ENCODE measurements around the gene LRP5. TPM values are rescaled to one million over a fixed set of nuclear protein-coding genes. Genes with fewer than 3 reads are reported as not detected.

The LRP5 gene
- total RNA-seq = 10 to 100 TPM; 10.2 to 10.7 TPM

GRCh38 chr11:68312117-68312779 is at the start of gene LRP5:
Gene LRP5, plus strand, starts transcription at chr11:68312591. Its CDS starts 124 bp downstream, at chr11:68312715.
- ChIA-PET POLR2A (no interaction called here), CTCF (interaction anchor here (2.4 kb wide), 1 partner anchor 15 kb away, joined by 8 read pairs; no protein-coding TSS in a partner anchor)

- ChIA-PET POLR2A (interaction anchor here (0.6 kb wide), 1 partner anchor 66 kb away, joined by 6 read pairs; no protein-coding TSS in a partner anchor), CTCF (no interaction called here)
Observed at GRCh38 chr11:68263444-68264035, 48.9 kb upstream of the LRP5 start.

- ChIA-PET POLR2A (interaction anchor here (0.6 kb wide), 1 partner anchor 65 kb away, joined by 6 read pairs; no protein-coding TSS in a partner anchor), CTCF (no interaction called here)
Observed at GRCh38 chr11:68264244-68264643, 48.1 kb upstream of the LRP5 start.

GRCh38 chr11:68264741-68265540 is 47.5 kb upstream of the LRP5 start:
- CTCF ChIA-PET = no interaction called here
- POLR2A ChIA-PET = no interaction called here

- CTCF ChIA-PET = interaction anchor here (2.1 to 2.2 kb wide), 2 partner anchors 9 to 32 kb away, joined by 8 to 11 read pairs; no protein-coding TSS in a partner anchor
- POLR2A ChIA-PET = no interaction called here
Observed at GRCh38 chr11:68266121-68266891, 46.1 kb upstream of the LRP5 start.

- ChIA-PET POLR2A (no interaction called here), CTCF (interaction anchor here (2.1 to 2.2 kb wide), 2 partner anchors 10 to 31 kb away, joined by 8 to 11 read pairs; no protein-coding TSS in a partner anchor)
Observed at GRCh38 chr11:68266936-68267880, 45.2 kb upstream of the LRP5 start.

GRCh38 chr11:68267881-68268240 is 44.5 kb upstream of the LRP5 start:
- ChIA-PET POLR2A (no interaction called here), CTCF (interaction anchor here (2.1 to 2.2 kb wide), 2 partner anchors 11 to 30 kb away, joined by 8 to 11 read pairs; no protein-coding TSS in a partner anchor)

- ChIA-PET CTCF (interaction anchor here (1.7 to 2.9 kb wide), 2 partner anchors 9 to 28 kb away, joined by 3 to 23 read pairs; no protein-coding TSS in a partner anchor), POLR2A (no interaction called here)
Observed at GRCh38 chr11:68269414-68270081, 42.8 kb upstream of the LRP5 start.

- ChIA-PET CTCF (interaction anchor here (0.8 to 3.0 kb wide), 6 partner anchors 10 to 62 kb away, joined by 3 to 23 read pairs (median 4); no protein-coding TSS in a partner anchor), POLR2A (interaction anchor here (0.9 to 2.3 kb wide), 2 partner anchors 28 to 161 kb away, joined by 3 to 13 read pairs; no protein-coding TSS in a partner anchor)
Observed at GRCh38 chr11:68270196-68271022, 42.0 kb upstream of the LRP5 start.

- POLR2A ChIA-PET = interaction anchor here (0.7 to 2.3 kb wide), 5 partner anchors 11 to 160 kb away, joined by 3 to 13 read pairs (median 4); no protein-coding TSS in a partner anchor
Observed at GRCh38 chr11:68271023-68271780, 41.2 kb upstream of the LRP5 start.

GRCh38 chr11:68271781-68272608 is 40.4 kb upstream of the LRP5 start, which contains the start of gene C11orf24:
Gene C11orf24, minus strand, starts transcription at chr11:68271973. Its CDS starts 8,206 bp downstream, at chr11:68263767.
- POLR2A ChIA-PET = interaction anchor here (0.7 to 2.3 kb wide), 4 partner anchors 10 to 26 kb away, joined by 3 to 13 read pairs (median 4); no protein-coding TSS in a partner anchor
- CTCF ChIA-PET = interaction anchor here (0.6 to 3.0 kb wide), 6 partner anchors 11 to 872 kb away, joined by 3 to 23 read pairs (median 4); no protein-coding TSS in a partner anchor

More at GRCh38 chr11:68271023-68271780, 41.2 kb upstream of the LRP5 start:
- CTCF ChIA-PET = interaction anchor here (0.7 to 3.0 kb wide), 8 partner anchors 9 to 871 kb away, joined by 3 to 23 read pairs (median 4); no protein-coding TSS in a partner anchor

- ChIA-PET CTCF (interaction anchor here (0.7 to 3.0 kb wide), 2 partner anchors 16 to 170 kb away, joined by 5 to 10 read pairs; no protein-coding TSS in a partner anchor), POLR2A (interaction anchor here (2.3 kb wide), 1 partner anchor 25 kb away, joined by 13 read pairs; no protein-coding TSS in a partner anchor)
Observed at GRCh38 chr11:68273026-68273738, 39.2 kb upstream of the LRP5 start.

- ChIA-PET POLR2A (no interaction called here), CTCF (interaction anchor here (1.0 kb wide), 1 partner anchor 23 kb away, joined by 4 read pairs; no protein-coding TSS in a partner anchor)
Observed at GRCh38 chr11:68274306-68274705, 38.1 kb upstream of the LRP5 start.

Measured in activated CD8-positive, alpha-beta memory T cell treated with anti-CD3 and anti-CD28 coated beads for 36 hours (primary cell).